K562 (cell line): ENCODE measurements around the gene RIPOR2. TPM values are rescaled to one million over a fixed set of nuclear protein-coding genes. Genes with fewer than 3 reads are reported as not detected.

Experiments
- ARNT ChIP-seq, 2 experiments: fragments of 450-650 bp; IDR thresholded peaks; 2 replicates each; pipeline ENCODE4 v1.6.1; 2016; ENCODE audit warnings: mild to moderate bottlenecking in 1 of 2
- BACH1 ChIP-seq: fragments of 200-800 bp; sonication (Bioruptor generic); IDR thresholded peaks from 2 replicates; pipeline ENCODE4 v1.6.1; 2016; ENCODE audit warnings: missing genetic modification characterization, missing compliant biosample characterization
- BCOR ChIP-seq: fragments of 450-650 bp; IDR thresholded peaks from 2 replicates; pipeline ENCODE4 v1.6.1; 2016
- COPS2 ChIP-seq: fragments of 450-650 bp; conservative IDR thresholded peaks from 2 replicates; pipeline ENCODE4 v1.6.1; 2016; ENCODE audit warnings: mild to moderate bottlenecking, moderate library complexity
- CREBBP ChIP-seq: IDR thresholded peaks from one replicate; pipeline ENCODE4 v1.6.1; 2012; ENCODE audit warnings: low read depth, mild to moderate bottlenecking, control low read depth, inconsistent platforms, low read length
- E2F3 ChIP-seq: fragments of 250-450 bp; sonication (Bioruptor Pico); IDR thresholded peaks from 2 replicates; pipeline ENCODE4 v1.4.0; 2020; ENCODE audit warnings: mild to moderate bottlenecking
- ETS1 ChIP-seq: conservative IDR thresholded peaks from 2 replicates; pipeline ENCODE4 v1.6.1; 2011; ENCODE audit warnings: low read depth, mild to moderate bottlenecking, low read length; ENCODE audit not compliant: control insufficient read depth
- FOXA1 ChIP-seq: fragments of 450-650 bp; IDR thresholded peaks from 2 replicates; pipeline ENCODE4 v1.6.1; 2016; ENCODE audit warnings: mild to moderate bottlenecking, borderline replicate concordance
- GATAD2A ChIP-seq: fragments of 450-650 bp; IDR thresholded peaks from 2 replicates; pipeline ENCODE4 v1.6.1; 2017
- GMEB1 ChIP-seq: fragments of 250-450 bp; sonication (Bioruptor Pico); IDR thresholded peaks from 2 replicates; pipeline ENCODE4 v1.4.0; 2020; ENCODE audit warnings: mild to moderate bottlenecking
- HOMEZ ChIP-seq: fragments of 250-450 bp; sonication (Bioruptor Pico); IDR thresholded peaks from 2 replicates; pipeline ENCODE4 v1.4.0; 2020; ENCODE audit warnings: mild to moderate bottlenecking, moderate library complexity
- KAT2B ChIP-seq: IDR thresholded peaks from one replicate; pipeline ENCODE4 v1.6.1; 2012; ENCODE audit warnings: low read depth, mild to moderate bottlenecking, control low read depth, inconsistent platforms, low read length, moderate library complexity
- KLF1 ChIP-seq: fragments of 450-650 bp; IDR thresholded peaks from 2 replicates; pipeline ENCODE4 v1.6.1; 2016; ENCODE audit warnings: missing genetic modification characterization, missing compliant biosample characterization
- KLF13 ChIP-seq: fragments of 450-650 bp; IDR thresholded peaks from 2 replicates; pipeline ENCODE4 v1.6.1; 2016; ENCODE audit warnings: missing genetic modification characterization, low read depth, mild to moderate bottlenecking, missing compliant biosample characterization, moderate library complexity, borderline replicate concordance
- PHF20 ChIP-seq: fragments of 450-650 bp; IDR thresholded peaks from 2 replicates; pipeline ENCODE4 v1.6.1; 2018; ENCODE audit not compliant: partially characterized antibody
- POLR2H ChIP-seq: IDR thresholded peaks from 2 replicates; pipeline ENCODE4 v1.6.1; 2016; ENCODE audit warnings: missing genetic modification characterization, low read depth, mild to moderate bottlenecking, control low read depth, missing compliant biosample characterization, moderate library complexity
- RBM17 ChIP-seq: fragments of 200-400 bp; formaldehyde crosslinking; IDR thresholded peaks from 2 replicates; pipeline ENCODE4 v1.6.1; 2017; ENCODE audit warnings: low read depth, mild to moderate bottlenecking, low read length, borderline replicate concordance
- SIX5 ChIP-seq, 2 experiments: IDR thresholded peaks; 2 replicates each; pipeline ENCODE4 v1.6.1; 2011; ENCODE audit warnings: low read length in 2 of 2, borderline replicate concordance in 1 of 2, low read depth in 1 of 2, mild to moderate bottlenecking in 1 of 2, moderate library complexity in 1 of 2; ENCODE audit not compliant: insufficient read depth in 1 of 2
- XRCC3 ChIP-seq: fragments of 450-650 bp; IDR thresholded peaks from 2 replicates; pipeline ENCODE4 v1.6.1; 2017; ENCODE audit warnings: mild to moderate bottlenecking, moderate library complexity
- YY1 ChIP-seq, 3 experiments: IDR thresholded peaks; 2 replicates each; pipeline ENCODE4 v1.6.1; 2011; ENCODE audit warnings: low read length in 2 of 3, mild to moderate bottlenecking in 2 of 3, moderate library complexity in 2 of 3, borderline replicate concordance in 1 of 3, control low read depth in 1 of 3, low read depth in 1 of 3; ENCODE audit not compliant: insufficient read depth in 3 of 3, insufficient replicate concordance in 2 of 3, control insufficient read depth in 1 of 3, insufficient read length in 1 of 3; ENCODE audit errors: extremely low read depth in 1 of 3
- ZBTB9 ChIP-seq: fragments of 450-650 bp; formaldehyde crosslinking; IDR thresholded peaks from 2 replicates; pipeline ENCODE4 v1.4.0; 2020; ENCODE audit warnings: mild to moderate bottlenecking, moderate library complexity
- ZKSCAN8 ChIP-seq: fragments of 200-800 bp; sonication (Bioruptor generic); IDR thresholded peaks from 2 replicates; pipeline ENCODE4 v1.6.1; 2016; ENCODE audit warnings: missing genetic modification characterization, missing compliant biosample characterization
- polyA plus RNA-seq, 8 experiments: library from polyadenylated mRNA; depleted of rRNA in 4 of 8; stranded (reverse) in 5 of 8; unstranded in 3 of 8; fragments of >200 nt; fragmentation: Nextera tagmentation in 2 of 8; fragmentation: Illumina TruSeq in 1 of 8; extraction: Ambion mirVana in 2 of 8; extraction: Trizol in 1 of 8; gene quantifications; 2 replicates each; pipeline versions ENCODE4 v1.2.1 to v1.2.3, GENCODE V29; 2011 to 2014; ENCODE audit warnings: inconsistent platforms in 1 of 8, missing spikeins in 1 of 8
- total RNA-seq, 7 experiments: library from RNA; depleted of rRNA in 6 of 7; stranded (reverse); fragments of >200 nt in 6 of 7; fragmentation: Illumina TruSeq in 2 of 7; extraction: Trizol in 2 of 7; gene quantifications; 2 replicates each; pipeline versions ENCODE4 v1.2.1 to v1.2.3, GENCODE V29; 2011 to 2021; ENCODE audit warnings: low replicate concordance in 1 of 7

RIPOR2 gene
- total and polyA plus RNA-seq, 9 of the 15 experiments (the other 6 are each of a cell fraction or from before 2014, with no cell fraction given): 0.04 to 1.0 (median 0.47) TPM; not detected in 2

GRCh38 chr6:24774696-24775519, 160.9 kb downstream of the RIPOR2 start, which contains the start of gene GMNN (continued):
- TF ChIP-seq KAT2B: no peak
- TF ChIP-seq ETS1: peak; percentile 67; the same call in 1 of the 2 replicates
- TF ChIP-seq SIX5 (IDR thresholded peaks at IDR 0.05; ENCODE audit: borderline replicate concordance in 1 of 2, insufficient read depth in 1 of 2, low read depth in 1 of 2, low read length in 2 of 2): no peak
- TF ChIP-seq CREBBP: no peak
- TF ChIP-seq ZKSCAN8 (CRISPR knock-in tag): no peak
- peak; percentile 29; the same call in 1 of the 2 replicates for TF ChIP-seq BCOR
- TF ChIP-seq XRCC3: no peak
- no peak; the same call in 1 of the 2 replicates for TF ChIP-seq GMEB1 (CRISPR knock-in tag)
- TF ChIP-seq BACH1 (tag): no peak
- TF ChIP-seq RBM17: no peak
- TF ChIP-seq FOXA1: no peak
- peak; percentile 81; the same call in 1 of the 2 replicates for TF ChIP-seq ZBTB9
- 0 out of 4 replicates have a peak, but pooled peaks of 1 of the 2 experiments have one; percentile 20 for TF ChIP-seq ARNT (IDR thresholded peaks at IDR 0.05)
- TF ChIP-seq GATAD2A: no peak
- peak in 2 of 3 experiments; percentile 23 to 67 for TF ChIP-seq YY1 (IDR thresholded peaks at IDR 0.05; ENCODE audit: borderline replicate concordance in 1 of 3, control insufficient read depth in 1 of 3, extremely low read depth in 1 of 3, insufficient read depth in 3 of 3, insufficient read length in 1 of 3, insufficient replicate concordance in 2 of 3, low read depth in 1 of 3, low read length in 2 of 3)
- TF ChIP-seq KLF1 (tag): peak; percentile 64
- no peak for TF ChIP-seq PHF20
- TF ChIP-seq HOMEZ (CRISPR knock-in tag): peak; percentile 73; the same call in 1 of the 2 replicates
- TF ChIP-seq COPS2: no peak
- TF ChIP-seq E2F3: peak; percentile 97
- TF ChIP-seq POLR2H (tag): peak; percentile 85
- peak; percentile 52; the same call in 1 of the 2 replicates for TF ChIP-seq KLF13 (tag)
